GM20431 (cell line): ENCODE data around the gene TOMM34.

Experiments
- in situ Hi-C: fragments of 300-500 bp; cut with MseI, MboI; formaldehyde crosslinking; loops from one replicate; pipeline ENCODE4 v1.15.0; 2020; ENCODE audit warnings: low sequenced_read_pairs; ENCODE audit not compliant: unreplicated experiment

The TOMM34 gene

GRCh38 chr20:44938637-44939036 lies 21.6 kb downstream of the TOMM34 start:
- in situ Hi-C loops = no loop called here

GRCh38 chr20:44936510-44936909 lies 23.7 kb downstream of the TOMM34 start:
- in situ Hi-C loops = no loop called here

GRCh38 chr20:44932916-44933315 lies 27.3 kb downstream of the TOMM34 start:
- in situ Hi-C loops = no loop called here

GRCh38 chr20:44931911-44932310 lies 28.3 kb downstream of the TOMM34 start:
- in situ Hi-C loops = no loop called here

GRCh38 chr20:44930517-44931168 lies 29.6 kb downstream of the TOMM34 start:
- in situ Hi-C loops = no loop called here

GRCh38 chr20:44928595-44928994 lies 31.6 kb downstream of the TOMM34 start:
- in situ Hi-C loops = no loop called here

GRCh38 chr20:44924541-44924940 lies 35.7 kb downstream of the TOMM34 start:
- in situ Hi-C loops = no loop called here

- in situ Hi-C loops = no loop called here
Measured at GRCh38 chr20:44921447-44921846, 38.8 kb downstream of the TOMM34 start.

- in situ Hi-C loops = no loop called here
Measured at GRCh38 chr20:44918761-44919160, 41.4 kb downstream of the TOMM34 start.

GRCh38 chr20:44918342-44918741 lies 41.9 kb downstream of the TOMM34 start:
- in situ Hi-C loops = no loop called here

- in situ Hi-C loops = no loop called here
Measured at GRCh38 chr20:44917399-44917798, 42.8 kb downstream of the TOMM34 start.

- in situ Hi-C loops = no loop called here
Measured at GRCh38 chr20:44916586-44916985, 43.6 kb downstream of the TOMM34 start.

- in situ Hi-C loops = no loop called here
Measured at GRCh38 chr20:44914924-44915323, 45.3 kb downstream of the TOMM34 start.

- in situ Hi-C loops = no loop called here
Measured at GRCh38 chr20:44912189-44912588, 48.0 kb downstream of the TOMM34 start.

GRCh38 chr20:44911264-44911921 lies 48.8 kb downstream of the TOMM34 start:
- in situ Hi-C loops = no loop called here

- in situ Hi-C loops = no loop called here
Measured at GRCh38 chr20:44910690-44911262, 49.4 kb downstream of the TOMM34 start.

GRCh38 chr20:44909872-44910689 lies 50.1 kb downstream of the TOMM34 start, which contains the start of gene PABPC1L:
TSS of gene PABPC1L (plus strand) at chr20:44910060. CDS start at chr20:44910144, 84 bp downstream.
- in situ Hi-C loops = no loop called here

- in situ Hi-C loops = no loop called here
Measured at GRCh38 chr20:44908987-44909871, 51.0 kb downstream of the TOMM34 start.

GRCh38 chr20:44904377-44904776 lies 55.8 kb downstream of the TOMM34 start:
- in situ Hi-C loops = no loop called here

- in situ Hi-C loops = no loop called here
Measured at GRCh38 chr20:44901974-44902373, 58.2 kb downstream of the TOMM34 start.
